Cardiac muscle cell (in vitro differentiated cells and primary cell): ENCODE measurements around the gene RNF111. TPM values are rescaled to one million over a fixed set of nuclear protein-coding genes. Genes with fewer than 3 reads are reported as not detected.
"Not testable (repeated sequence)": the region's sequence is repeated elsewhere in the genome, so short reads cannot be mapped to it uniquely, and the experiment has no call there.

Experiments used
- DNase-seq, 2 donors: peaks; one replicate each; pipeline versions ENCODE4 v3.0.0 to v3.0.0-alpha.2; 2010 to 2017; ENCODE audit warnings: low read depth in 1 of 2, low spot score in 1 of 2
- H3K27ac ChIP-seq: fragments of 200-600 bp; sonication (generic); 2 replicates; pipeline ENCODE4 v1.5.1; 2016
- H3K27me3 ChIP-seq: fragments of 200-600 bp; sonication (generic); 2 replicates; pipeline ENCODE4 v1.6.0; 2016; ENCODE audit warnings: control low read depth
- H3K36me3 ChIP-seq: fragments of 200-600 bp; sonication (generic); 2 replicates; pipeline ENCODE4 v1.5.1; 2016; ENCODE audit warnings: control low read depth
- H3K4me1 ChIP-seq: fragments of 200-600 bp; sonication (generic); 2 replicates; pipeline ENCODE4 v1.8.1; 2017; ENCODE audit warnings: low read depth, mild to moderate bottlenecking, mixed run types
- H3K4me3 ChIP-seq: fragments of 200-600 bp; sonication (generic); 2 replicates; pipeline ENCODE4 v1.5.1; 2016; ENCODE audit warnings: mild to moderate bottlenecking
- H3K9me3 ChIP-seq: fragments of 200-600 bp; sonication (generic); 2 replicates; pipeline ENCODE4 v1.5.1; 2017; ENCODE audit warnings: low read depth, mild to moderate bottlenecking, control low read depth
- polyA plus RNA-seq: library from polyadenylated mRNA; unstranded; fragments of >200 nt; fragmentation: Nextera tagmentation; extraction: Ambion mirVana; gene quantifications from 2 replicates; pipeline ENCODE4 v1.2.1, GENCODE V29; 2016
- total RNA-seq: library from RNA; depleted of rRNA; stranded (reverse); fragments of >200 nt; gene quantifications from 2 replicates; pipeline ENCODE4 v1.2.3, GENCODE V29; 2016
- TF ChIP-seq, protein P1 (sequence below): IDR thresholded peaks from 2 replicates; pipeline ENCODE4 v1.5.1; 2012; ENCODE audit warnings: low read depth, mild to moderate bottlenecking, low read length

The RNF111 gene
- total and polyA plus RNA-seq, 2 experiments from 2014 or later: 12.4 to 15.1 TPM

DNA sequence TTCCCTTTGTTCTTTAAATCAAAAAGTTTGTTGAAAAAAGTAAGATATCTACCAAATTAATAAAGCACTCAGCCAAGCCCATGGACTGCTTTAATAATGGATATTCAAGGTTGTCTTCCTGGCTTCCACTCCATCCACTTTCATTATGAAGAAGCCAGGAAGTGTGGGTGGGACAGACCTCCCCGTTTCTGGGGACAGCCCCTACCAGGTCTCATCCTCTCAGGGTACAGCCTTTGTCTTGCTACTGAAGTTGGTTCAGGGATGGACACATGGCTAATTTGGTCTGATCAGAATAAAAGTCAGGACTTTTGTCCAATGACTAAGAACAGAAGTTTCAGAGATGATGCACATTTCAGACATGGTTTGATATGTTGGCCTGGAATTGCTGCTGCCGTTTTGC lies 150.1 kb downstream of the RNF111 start:
- peaks cover 8% of the 10 kb centered on the region for H3K36me3 ChIP-seq

DNA sequence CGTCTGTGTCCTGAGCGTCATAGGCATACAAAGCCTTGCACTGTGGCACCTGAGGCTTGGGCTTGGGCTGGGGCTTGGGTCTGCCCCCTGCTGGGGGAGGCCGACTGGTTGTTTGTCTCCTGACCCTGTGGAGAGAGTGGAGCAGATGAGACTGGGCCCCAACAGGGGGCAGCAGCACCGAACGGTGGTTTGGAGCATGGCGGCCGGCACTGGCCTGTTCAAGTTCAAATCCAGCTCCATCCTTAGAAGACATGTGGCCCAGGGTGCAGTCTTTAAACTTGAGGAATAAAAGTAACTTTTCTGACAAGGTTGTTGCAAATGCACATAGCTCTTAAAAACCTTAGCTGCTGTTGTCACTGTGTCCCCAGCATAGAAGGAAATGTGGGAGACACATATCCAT lies 150.8 kb downstream of the RNF111 start:
- DNase-seq: peak; percentile 44 to 58
- Histone ChIP-seq H3K27me3 (no peaks in the 10 kb centered on the region), H3K36me3 (peaks cover 8% of the 10 kb centered on the region), H3K4me1 (no peaks in the 10 kb centered on the region), H3K9me3 (no peaks in the 10 kb centered on the region), H3K27ac (no peak overlapping the region), H3K4me3 (no peak overlapping the region)
- TF ChIP-seq, protein P1, sequence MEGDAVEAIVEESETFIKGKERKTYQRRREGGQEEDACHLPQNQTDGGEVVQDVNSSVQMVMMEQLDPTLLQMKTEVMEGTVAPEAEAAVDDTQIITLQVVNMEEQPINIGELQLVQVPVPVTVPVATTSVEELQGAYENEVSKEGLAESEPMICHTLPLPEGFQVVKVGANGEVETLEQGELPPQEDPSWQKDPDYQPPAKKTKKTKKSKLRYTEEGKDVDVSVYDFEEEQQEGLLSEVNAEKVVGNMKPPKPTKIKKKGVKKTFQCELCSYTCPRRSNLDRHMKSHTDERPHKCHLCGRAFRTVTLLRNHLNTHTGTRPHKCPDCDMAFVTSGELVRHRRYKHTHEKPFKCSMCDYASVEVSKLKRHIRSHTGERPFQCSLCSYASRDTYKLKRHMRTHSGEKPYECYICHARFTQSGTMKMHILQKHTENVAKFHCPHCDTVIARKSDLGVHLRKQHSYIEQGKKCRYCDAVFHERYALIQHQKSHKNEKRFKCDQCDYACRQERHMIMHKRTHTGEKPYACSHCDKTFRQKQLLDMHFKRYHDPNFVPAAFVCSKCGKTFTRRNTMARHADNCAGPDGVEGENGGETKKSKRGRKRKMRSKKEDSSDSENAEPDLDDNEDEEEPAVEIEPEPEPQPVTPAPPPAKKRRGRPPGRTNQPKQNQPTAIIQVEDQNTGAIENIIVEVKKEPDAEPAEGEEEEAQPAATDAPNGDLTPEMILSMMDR: peak; percentile 67

More for the DNA sequence above, 150.1 kb downstream of the RNF111 start:
- no peaks in the 10 kb centered on the region for H3K4me1 ChIP-seq
- no peaks in the 10 kb centered on the region for H3K27me3 ChIP-seq
- H3K9me3 ChIP-seq: no peaks in the 10 kb centered on the region
- no peak overlapping the region for H3K27ac ChIP-seq
- no peak overlapping the region for H3K4me3 ChIP-seq
- TF ChIP-seq, protein P1: no peak
- no peak for DNase-seq

DNA sequence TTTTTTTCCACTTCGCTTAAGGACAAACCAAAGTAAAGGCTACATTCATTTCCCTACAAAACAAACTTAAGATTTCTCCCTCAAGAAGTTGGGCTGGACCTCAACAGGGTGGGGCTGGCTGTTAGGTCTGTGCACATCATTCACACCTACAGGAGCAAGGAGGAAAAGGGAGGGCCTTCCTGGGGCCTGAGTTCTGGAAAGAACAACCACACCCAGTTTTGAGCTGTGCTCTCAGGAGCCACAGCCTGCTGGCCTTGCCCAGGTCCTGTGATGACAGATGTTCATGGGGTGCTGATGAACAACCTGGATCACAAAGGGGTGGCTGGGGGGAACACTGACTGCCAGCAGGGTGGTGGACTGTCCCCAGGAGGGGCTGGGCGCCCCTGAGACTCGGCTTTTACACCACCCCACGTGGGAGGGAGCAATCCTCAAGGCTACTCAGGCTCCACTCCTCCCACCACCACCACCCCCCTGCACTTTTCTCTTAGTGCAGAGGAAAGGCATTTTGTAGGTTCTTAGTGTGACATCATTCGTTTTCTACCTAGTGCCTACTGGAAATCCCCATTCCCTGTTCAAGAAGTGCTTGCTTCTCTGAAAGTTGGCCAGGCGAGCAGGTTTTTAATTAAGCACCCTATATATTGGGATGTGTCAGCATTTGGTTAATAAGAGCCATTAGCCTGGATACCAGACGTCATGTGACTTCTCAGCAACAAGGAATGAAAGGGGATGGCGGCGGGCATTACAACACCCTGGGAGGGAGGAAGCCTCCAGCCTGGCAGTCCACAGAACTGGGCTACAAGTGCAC lies 153.2 kb downstream of the RNF111 start:
- no peak overlapping the region for H3K4me3 ChIP-seq
- peaks cover 7% of the 10 kb centered on the region for H3K36me3 ChIP-seq
- TF ChIP-seq, protein P1: no peak
- no peaks in the 10 kb centered on the region for H3K9me3 ChIP-seq
- no peaks in the 10 kb centered on the region for H3K4me1 ChIP-seq
- H3K27ac ChIP-seq: no peak overlapping the region
- peak in 1 of 2 donors; percentile 6 for DNase-seq
- H3K27me3 ChIP-seq: no peaks in the 10 kb centered on the region

DNA sequence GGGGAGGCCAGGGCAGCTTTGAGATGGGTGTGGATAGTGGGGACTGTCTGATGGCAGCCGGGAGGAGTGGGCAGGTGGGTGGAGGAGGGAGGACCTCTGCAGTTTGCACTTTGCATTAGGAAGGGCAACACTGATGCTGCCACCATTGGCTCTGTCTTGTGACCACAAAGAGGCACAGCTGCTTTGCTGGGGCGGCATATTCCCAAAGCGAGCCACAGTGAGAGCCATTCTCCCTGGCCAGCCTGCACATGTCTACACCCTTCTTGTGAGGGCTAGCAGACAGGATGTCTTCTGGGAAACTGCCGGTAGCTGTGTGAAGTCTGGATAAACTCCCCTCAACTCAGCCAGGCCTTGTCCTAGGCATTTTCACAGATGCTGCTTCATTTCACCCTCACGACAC lies 155.8 kb downstream of the RNF111 start:
- TF ChIP-seq, protein P1: no peak
- H3K27me3 ChIP-seq: no peaks in the 10 kb centered on the region
- H3K9me3 ChIP-seq: no peaks in the 10 kb centered on the region
- no peak overlapping the region for H3K27ac ChIP-seq
- H3K36me3 ChIP-seq: peaks cover 1% of the 10 kb centered on the region
- no peak for DNase-seq
- H3K4me3 ChIP-seq: no peak overlapping the region
- no peaks in the 10 kb centered on the region for H3K4me1 ChIP-seq

DNA sequence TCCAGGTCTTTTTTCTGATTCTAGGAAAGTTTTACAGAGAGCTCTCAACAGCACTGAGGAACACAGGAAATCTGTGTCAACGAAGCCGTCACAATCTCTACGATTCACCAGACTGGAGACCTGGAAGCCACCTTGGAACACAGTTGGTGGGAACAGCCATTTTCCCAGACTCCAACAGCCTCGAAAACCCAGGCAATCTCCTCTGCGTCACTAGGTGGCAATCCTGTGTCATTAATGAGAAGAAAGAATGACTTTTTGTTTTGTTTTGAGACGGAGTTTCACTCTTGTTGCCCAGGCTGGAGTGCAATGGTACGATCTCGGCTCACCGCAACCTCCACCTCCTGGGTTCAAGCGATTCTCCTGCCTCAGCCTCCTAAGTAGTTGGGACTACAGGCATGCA lies 157.1 kb downstream of the RNF111 start:
- not testable (repeated sequence) for H3K9me3 ChIP-seq, H3K27ac ChIP-seq, H3K36me3 ChIP-seq, H3K4me1 ChIP-seq, H3K27me3 ChIP-seq, H3K4me3 ChIP-seq
- peak in 1 of 2 donors; percentile 30 for DNase-seq
- TF ChIP-seq, protein P1: peak; percentile 18

Other genes with a start within 250 kb of the RNF111 start
- 129 and 163 TPM in 2 replicates for gene ADAM10, start 238.0 kb upstream of the RNF111 start, total RNA-seq
- gene ADAM10, start 238.0 kb upstream of the RNF111 start, polyA plus RNA-seq: 110 and 141 TPM in 2 replicates
- gene MINDY2, start 216.4 kb upstream of the RNF111 start, total RNA-seq: 23.7 and 30.7 TPM in 2 replicates
- gene MINDY2, start 216.4 kb upstream of the RNF111 start, polyA plus RNA-seq: 40.2 and 58.4 TPM in 2 replicates
- gene SLTM, start 54.0 kb upstream of the RNF111 start, total RNA-seq: 59.6 and 78.9 TPM in 2 replicates
- gene SLTM, start 54.0 kb upstream of the RNF111 start, polyA plus RNA-seq: 92.4 and 98.1 TPM in 2 replicates
- 11.2 and 86.1 TPM in 2 replicates for gene CCNB2, start 117.5 kb downstream of the RNF111 start, total RNA-seq
- gene CCNB2, start 117.5 kb downstream of the RNF111 start, polyA plus RNA-seq: 10.5 and 159 TPM in 2 replicates
- gene LDHAL6B, start 219.2 kb downstream of the RNF111 start, total RNA-seq: not detected in 2 replicates
- gene LDHAL6B, start 219.2 kb downstream of the RNF111 start, polyA plus RNA-seq: not detected in 2 replicates